SH-SY5Y (cell line): ENCODE data around the gene CHEK1.

Experiments used
- GATA2 ChIP-seq: IDR thresholded peaks from 2 replicates; pipeline ENCODE4 v1.6.1; 2011; ENCODE audit warnings: mild to moderate bottlenecking, low read depth, low read length
- GATA3 ChIP-seq: IDR thresholded peaks from 2 replicates; pipeline ENCODE4 v1.6.1; 2011; ENCODE audit warnings: low read depth, mild to moderate bottlenecking, low read length, moderate library complexity

DNA sequence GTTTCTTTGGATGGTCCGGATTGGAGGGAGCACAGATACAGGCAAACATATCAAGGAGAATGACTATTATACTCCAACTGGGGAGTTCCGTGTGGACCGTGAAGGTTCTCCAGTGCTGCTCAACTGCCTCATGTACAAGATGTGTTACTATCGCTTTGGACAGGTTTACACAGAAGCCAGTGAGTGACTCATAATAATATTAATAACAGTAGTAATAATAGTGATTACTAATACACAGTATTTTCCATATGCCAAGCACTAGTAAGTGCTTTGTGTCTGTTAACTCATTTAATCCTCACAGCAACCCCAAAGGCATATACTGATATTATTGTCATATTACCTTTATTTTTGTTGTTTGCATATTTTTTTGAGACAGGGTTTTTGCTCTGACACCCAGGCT, 6.6 kb upstream of the CHEK1 start:
- TF ChIP-seq GATA2, result no peak
- TF ChIP-seq GATA3, result no peak
